Keratinocyte (primary cell): ENCODE results near the gene TOP3B.

Experiments
- EZH2 ChIP-seq: IDR thresholded peaks from one replicate; pipeline ENCODE4 v1.6.1; 2012; ENCODE audit warnings: inconsistent platforms, mild to moderate bottlenecking, low read length, moderate library complexity
- TF ChIP-seq, protein P1 (sequence below), 3 experiments: IDR thresholded peaks in 1 of 3; conservative IDR thresholded peaks in 1 of 3; optimal IDR thresholded peaks in 1 of 3; 2 replicates in 2 of 3; 3 replicates in 1 of 3; pipeline versions ENCODE3 to v1.5.1; 2011; ENCODE audit warnings: low read length in 3 of 3, mild to moderate bottlenecking in 3 of 3, moderate library complexity in 2 of 3, control low read depth in 1 of 3, inconsistent platforms in 1 of 3; ENCODE audit not compliant: insufficient read depth in 2 of 3; ENCODE audit errors: extremely low read depth in 1 of 3

DNA sequence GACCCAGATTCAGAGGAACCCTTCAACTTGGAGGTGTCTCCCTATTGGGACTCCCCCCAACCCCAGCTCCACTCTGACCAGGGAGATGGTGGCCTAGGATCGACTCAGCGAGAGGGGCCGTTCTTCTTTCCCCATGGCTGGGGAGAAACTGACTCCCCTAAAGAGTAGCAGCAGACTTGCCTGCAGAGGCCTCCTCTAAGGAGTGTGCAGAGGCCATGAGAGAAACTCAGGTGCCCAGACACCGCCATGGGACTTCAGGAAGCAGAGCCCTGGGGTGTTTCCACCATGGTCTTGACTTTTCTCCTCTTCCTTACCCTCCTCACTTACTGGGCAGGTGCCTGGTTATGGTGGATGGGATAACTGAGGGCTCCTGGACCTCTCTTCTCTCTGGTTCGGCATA lies 2.6 kb upstream of the TOP3B start:
- TF ChIP-seq, protein P1, sequence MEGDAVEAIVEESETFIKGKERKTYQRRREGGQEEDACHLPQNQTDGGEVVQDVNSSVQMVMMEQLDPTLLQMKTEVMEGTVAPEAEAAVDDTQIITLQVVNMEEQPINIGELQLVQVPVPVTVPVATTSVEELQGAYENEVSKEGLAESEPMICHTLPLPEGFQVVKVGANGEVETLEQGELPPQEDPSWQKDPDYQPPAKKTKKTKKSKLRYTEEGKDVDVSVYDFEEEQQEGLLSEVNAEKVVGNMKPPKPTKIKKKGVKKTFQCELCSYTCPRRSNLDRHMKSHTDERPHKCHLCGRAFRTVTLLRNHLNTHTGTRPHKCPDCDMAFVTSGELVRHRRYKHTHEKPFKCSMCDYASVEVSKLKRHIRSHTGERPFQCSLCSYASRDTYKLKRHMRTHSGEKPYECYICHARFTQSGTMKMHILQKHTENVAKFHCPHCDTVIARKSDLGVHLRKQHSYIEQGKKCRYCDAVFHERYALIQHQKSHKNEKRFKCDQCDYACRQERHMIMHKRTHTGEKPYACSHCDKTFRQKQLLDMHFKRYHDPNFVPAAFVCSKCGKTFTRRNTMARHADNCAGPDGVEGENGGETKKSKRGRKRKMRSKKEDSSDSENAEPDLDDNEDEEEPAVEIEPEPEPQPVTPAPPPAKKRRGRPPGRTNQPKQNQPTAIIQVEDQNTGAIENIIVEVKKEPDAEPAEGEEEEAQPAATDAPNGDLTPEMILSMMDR (optimal IDR thresholded peaks at IDR 0.05 in 1 of 3, IDR thresholded peaks at IDR 0.05 in 1 of 3, conservative IDR thresholded peaks at IDR 0.05 in 1 of 3; ENCODE audit: extremely low read depth in 1 of 3, insufficient read depth in 2 of 3, low read length in 3 of 3), result no peak
- no peak for TF ChIP-seq EZH2
